WTC11 (cell line): ENCODE results near the gene SLC25A38.

Experiments used
- ATF2 ChIP-seq: sonication (generic); formaldehyde crosslinking; IDR thresholded peaks from 2 replicates; pipeline ENCODE4 v1.8.1; 2022; ENCODE audit warnings: low read depth, missing genetic modification reagents, borderline replicate concordance
- CTCF ChIP-seq: fragments of 200-600 bp; IDR thresholded peaks from 2 replicates; pipeline ENCODE4 v1.8.0; 2022; ENCODE audit warnings: antibody characterized with exemption
- NFATC4 ChIP-seq: fragments of 250-450 bp; sonication (Bioruptor Pico); IDR thresholded peaks from 2 replicates; pipeline ENCODE4 v1.9.0; 2021; ENCODE audit warnings: mild to moderate bottlenecking
- NR2C2 ChIP-seq: sonication (generic); formaldehyde crosslinking; IDR thresholded peaks from 2 replicates; pipeline ENCODE4 v1.8.0; 2022; ENCODE audit warnings: mild to moderate bottlenecking, missing genetic modification reagents
- RELA ChIP-seq: sonication (generic); formaldehyde crosslinking; IDR thresholded peaks from 2 replicates; pipeline ENCODE4 v1.8.1; 2022; ENCODE audit warnings: missing genetic modification reagents, mild to moderate bottlenecking, borderline replicate concordance
- SP1 ChIP-seq: sonication (generic); formaldehyde crosslinking; conservative IDR thresholded peaks from 2 replicates; pipeline ENCODE4 v1.8.1; 2022; ENCODE audit warnings: missing genetic modification reagents
- TCF7 ChIP-seq: sonication (generic); formaldehyde crosslinking; IDR thresholded peaks from 2 replicates; pipeline ENCODE4 v1.8.0; 2022; ENCODE audit warnings: mild to moderate bottlenecking, low read depth, missing genetic modification reagents, moderate library complexity
- TEAD1 ChIP-seq: sonication (generic); formaldehyde crosslinking; IDR thresholded peaks from 2 replicates; pipeline ENCODE4 v1.8.0; 2022; ENCODE audit warnings: mild to moderate bottlenecking, missing genetic modification reagents
- USF2 ChIP-seq: sonication (generic); formaldehyde crosslinking; IDR thresholded peaks from 2 replicates; pipeline ENCODE4 v1.8.1; 2023; ENCODE audit warnings: mild to moderate bottlenecking, missing genetic modification reagents, moderate library complexity
- ZBTB43 ChIP-seq: sonication (generic); formaldehyde crosslinking; IDR thresholded peaks from 2 replicates; pipeline ENCODE4 v1.8.1; 2023; ENCODE audit warnings: mild to moderate bottlenecking, missing genetic modification reagents
- ZNF219 ChIP-seq: sonication (generic); formaldehyde crosslinking; IDR thresholded peaks from 2 replicates; pipeline ENCODE4 v1.8.0; 2023; ENCODE audit warnings: missing genetic modification reagents, mild to moderate bottlenecking, borderline replicate concordance
- ZNF396 ChIP-seq: fragments of 250-450 bp; sonication (Bioruptor Pico); IDR thresholded peaks from 2 replicates; pipeline ENCODE4 v1.8.0; 2021; ENCODE audit warnings: mild to moderate bottlenecking, moderate library complexity, borderline replicate concordance
- TF ChIP-seq, protein P1 (sequence below): sonication (generic); formaldehyde crosslinking; IDR thresholded peaks from 2 replicates; pipeline ENCODE4 v1.8.1; 2023; ENCODE audit warnings: mild to moderate bottlenecking, moderate library complexity, missing genetic modification reagents
- TF ChIP-seq, protein P2 (sequence below): sonication (generic); formaldehyde crosslinking; IDR thresholded peaks from 2 replicates; pipeline ENCODE4 v1.8.0; 2023; ENCODE audit warnings: missing genetic modification reagents

DNA sequence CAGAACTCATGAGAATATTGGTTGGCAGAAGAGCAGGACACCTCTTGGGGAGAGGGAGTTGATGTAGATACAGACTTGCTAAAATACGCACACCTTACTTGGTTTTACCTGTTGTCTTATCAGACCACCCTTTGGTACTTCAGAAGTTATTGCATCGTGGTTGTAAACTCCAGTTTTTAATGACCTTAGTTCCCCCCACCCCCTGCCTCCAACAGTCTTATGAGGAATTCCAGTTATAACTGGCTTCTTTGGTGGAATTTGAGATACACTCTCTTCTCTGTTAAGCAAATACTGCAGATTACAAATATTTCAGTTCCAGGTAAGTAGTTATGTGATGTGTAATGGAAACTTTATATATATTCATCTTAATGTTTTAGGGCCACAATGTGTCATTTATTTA is 5.0 kb downstream of the SLC25A38 start:
- TF ChIP-seq NFATC4 (no peak), CTCF (no peak), ATF2 (CRISPR knock-in tag) (no peak), ZBTB43 (no peak), USF2 (CRISPR knock-in tag) (no peak), ZNF219 (no peak), TCF7 (CRISPR knock-in tag) (no peak), NR2C2 (no peak), ZNF396 (CRISPR knock-in tag) (no peak), RELA (CRISPR knock-in tag) (no peak), SP1 (CRISPR knock-in tag) (no peak), TEAD1 (no peak)
- TF ChIP-seq, protein P1, sequence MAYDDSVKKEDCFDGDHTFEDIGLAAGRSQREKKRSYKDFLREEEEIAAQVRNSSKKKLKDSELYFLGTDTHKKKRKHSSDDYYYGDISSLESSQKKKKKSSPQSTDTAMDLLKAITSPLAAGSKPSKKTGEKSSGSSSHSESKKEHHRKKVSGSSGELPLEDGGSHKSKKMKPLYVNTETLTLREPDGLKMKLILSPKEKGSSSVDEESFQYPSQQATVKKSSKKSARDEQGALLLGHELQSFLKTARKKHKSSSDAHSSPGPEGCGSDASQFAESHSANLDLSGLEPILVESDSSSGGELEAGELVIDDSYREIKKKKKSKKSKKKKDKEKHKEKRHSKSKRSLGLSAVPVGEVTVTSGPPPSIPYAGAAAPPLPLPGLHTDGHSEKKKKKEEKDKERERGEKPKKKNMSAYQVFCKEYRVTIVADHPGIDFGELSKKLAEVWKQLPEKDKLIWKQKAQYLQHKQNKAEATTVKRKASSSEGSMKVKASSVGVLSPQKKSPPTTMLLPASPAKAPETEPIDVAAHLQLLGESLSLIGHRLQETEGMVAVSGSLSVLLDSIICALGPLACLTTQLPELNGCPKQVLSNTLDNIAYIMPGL (CRISPR knock-in tag): no peak
- TF ChIP-seq, protein P2, sequence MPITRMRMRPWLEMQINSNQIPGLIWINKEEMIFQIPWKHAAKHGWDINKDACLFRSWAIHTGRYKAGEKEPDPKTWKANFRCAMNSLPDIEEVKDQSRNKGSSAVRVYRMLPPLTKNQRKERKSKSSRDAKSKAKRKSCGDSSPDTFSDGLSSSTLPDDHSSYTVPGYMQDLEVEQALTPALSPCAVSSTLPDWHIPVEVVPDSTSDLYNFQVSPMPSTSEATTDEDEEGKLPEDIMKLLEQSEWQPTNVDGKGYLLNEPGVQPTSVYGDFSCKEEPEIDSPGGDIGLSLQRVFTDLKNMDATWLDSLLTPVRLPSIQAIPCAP (CRISPR knock-in tag): no peak
